Fibroblast of villous mesenchyme (primary cell): ENCODE results near the gene UIMC1. TPM values are rescaled to one million over a fixed set of nuclear protein-coding genes. Genes with fewer than 3 reads are reported as not detected.
"Not testable (repeated sequence)": the region's sequence is repeated elsewhere in the genome, so short reads cannot be mapped to it uniquely, and the experiment has no call there.

Experiments used
- DNase-seq: peaks from one replicate; pipeline ENCODE4 v3.0.0-alpha.2; 2010; ENCODE audit warnings: low read depth
- H3K4me3 ChIP-seq: 2 replicates; pipeline ENCODE4 v1.5.1; 2011; ENCODE audit warnings: low read depth, mild to moderate bottlenecking, low read length
- total RNA-seq: library from RNA; depleted of rRNA; stranded (reverse); fragments of >200 nt; gene quantifications from 2 replicates; pipeline ENCODE4 v1.2.3, GENCODE V29; 2012
- TF ChIP-seq, protein P1 (sequence below): IDR thresholded peaks from 2 replicates; pipeline ENCODE4 v1.5.1; 2012; ENCODE audit warnings: low read depth, mild to moderate bottlenecking, low read length; ENCODE audit not compliant: insufficient read depth

The UIMC1 gene
- total RNA-seq, 1 donor = 59.2 TPM

DNA sequence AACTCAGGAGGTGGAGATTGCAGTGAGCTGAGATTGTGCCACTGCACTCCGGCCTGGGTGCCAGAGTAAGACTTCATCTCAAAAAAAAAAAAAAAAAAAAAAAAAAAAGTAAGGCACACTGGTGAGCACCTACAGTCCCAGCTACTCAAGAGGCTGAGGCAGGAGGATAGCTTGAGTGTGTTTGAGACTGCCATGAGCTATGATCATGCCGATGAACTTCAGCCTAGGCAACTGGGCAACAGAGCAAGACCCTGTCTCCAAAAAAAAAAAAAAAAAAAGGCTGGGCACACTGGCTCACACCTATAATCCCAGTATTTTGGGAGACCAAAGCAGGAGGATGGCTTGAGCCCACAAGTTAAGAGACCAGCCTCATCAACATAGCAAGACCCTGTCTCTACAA is 20.3 kb downstream of the UIMC1 start:
- no peak for DNase-seq
- TF ChIP-seq, protein P1, sequence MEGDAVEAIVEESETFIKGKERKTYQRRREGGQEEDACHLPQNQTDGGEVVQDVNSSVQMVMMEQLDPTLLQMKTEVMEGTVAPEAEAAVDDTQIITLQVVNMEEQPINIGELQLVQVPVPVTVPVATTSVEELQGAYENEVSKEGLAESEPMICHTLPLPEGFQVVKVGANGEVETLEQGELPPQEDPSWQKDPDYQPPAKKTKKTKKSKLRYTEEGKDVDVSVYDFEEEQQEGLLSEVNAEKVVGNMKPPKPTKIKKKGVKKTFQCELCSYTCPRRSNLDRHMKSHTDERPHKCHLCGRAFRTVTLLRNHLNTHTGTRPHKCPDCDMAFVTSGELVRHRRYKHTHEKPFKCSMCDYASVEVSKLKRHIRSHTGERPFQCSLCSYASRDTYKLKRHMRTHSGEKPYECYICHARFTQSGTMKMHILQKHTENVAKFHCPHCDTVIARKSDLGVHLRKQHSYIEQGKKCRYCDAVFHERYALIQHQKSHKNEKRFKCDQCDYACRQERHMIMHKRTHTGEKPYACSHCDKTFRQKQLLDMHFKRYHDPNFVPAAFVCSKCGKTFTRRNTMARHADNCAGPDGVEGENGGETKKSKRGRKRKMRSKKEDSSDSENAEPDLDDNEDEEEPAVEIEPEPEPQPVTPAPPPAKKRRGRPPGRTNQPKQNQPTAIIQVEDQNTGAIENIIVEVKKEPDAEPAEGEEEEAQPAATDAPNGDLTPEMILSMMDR = no peak
- no peak overlapping the region for H3K4me3 ChIP-seq

DNA sequence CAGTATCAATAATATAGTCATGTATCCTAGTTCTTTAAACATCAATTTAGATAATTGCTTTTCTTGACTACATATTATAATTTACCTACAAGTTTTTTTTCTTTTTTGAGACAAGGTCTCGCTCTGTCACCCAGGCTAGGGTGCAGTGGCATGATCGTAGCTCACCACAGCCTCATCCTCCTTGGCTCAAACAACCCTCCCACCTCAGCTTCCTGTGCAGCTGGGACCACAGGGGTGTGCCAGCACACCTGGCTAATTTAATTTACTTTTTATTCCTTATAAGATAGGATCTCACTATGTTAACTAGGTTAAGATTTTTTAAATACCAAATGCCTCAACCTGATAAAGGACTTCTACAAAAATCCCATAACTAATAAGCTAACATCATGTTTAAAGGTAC is 21.1 kb downstream of the UIMC1 start:
- TF ChIP-seq, protein P1 = no peak
- H3K4me3 ChIP-seq = no peak overlapping the region
- no peak for DNase-seq

GRCh38 chr5:176984176-176984575 is 22.4 kb downstream of the UIMC1 start:
- DNase-seq, H3K4me3 ChIP-seq: not testable (repeated sequence)

DNA sequence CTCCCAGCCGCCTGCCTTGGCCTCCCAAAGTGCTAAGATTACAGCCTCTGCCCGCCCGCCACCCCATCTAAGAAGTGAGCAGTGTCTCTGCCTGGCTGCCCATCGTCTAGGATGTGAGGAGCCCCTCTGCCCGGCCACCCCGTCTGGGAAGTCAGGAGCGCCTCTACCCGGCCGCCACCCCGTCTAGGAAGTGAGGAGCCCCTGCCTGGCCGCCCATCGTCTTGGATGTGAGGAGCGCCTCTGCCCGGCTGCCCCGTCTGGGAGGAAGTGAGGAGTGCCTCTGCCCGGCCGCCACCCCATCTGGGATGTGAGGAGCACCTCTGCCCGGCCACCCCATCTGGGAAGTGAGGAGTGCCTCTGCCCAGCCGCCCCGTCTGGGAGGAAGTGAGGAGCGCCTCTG is 23.0 kb downstream of the UIMC1 start:
- not testable (repeated sequence) for H3K4me3 ChIP-seq, DNase-seq

DNA sequence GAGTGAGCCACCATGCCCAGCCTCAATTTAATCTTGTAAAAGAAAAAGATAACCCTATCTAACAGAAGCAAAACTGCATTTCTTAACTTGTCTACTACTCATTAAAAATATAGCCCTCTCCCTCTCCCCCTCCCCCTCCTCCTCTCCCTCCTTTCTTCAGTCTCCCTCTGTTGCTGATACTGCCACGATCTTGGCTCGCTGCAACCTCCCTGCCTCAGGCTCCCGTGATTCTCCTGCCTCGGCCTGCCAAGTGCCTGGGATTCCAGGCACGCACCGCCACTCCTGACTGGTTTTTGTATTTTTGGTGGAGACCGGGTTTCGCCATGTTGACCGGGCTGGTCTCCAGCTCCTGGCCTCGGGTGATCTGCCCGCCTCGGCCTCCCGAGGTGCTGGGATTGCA is 23.5 kb downstream of the UIMC1 start:
- DNase-seq, H3K4me3 ChIP-seq: not testable (repeated sequence)

- TF ChIP-seq, protein P1 = no peak
Observed at GRCh38 chr5:176980818-176981217, 25.8 kb downstream of the UIMC1 start.

DNA sequence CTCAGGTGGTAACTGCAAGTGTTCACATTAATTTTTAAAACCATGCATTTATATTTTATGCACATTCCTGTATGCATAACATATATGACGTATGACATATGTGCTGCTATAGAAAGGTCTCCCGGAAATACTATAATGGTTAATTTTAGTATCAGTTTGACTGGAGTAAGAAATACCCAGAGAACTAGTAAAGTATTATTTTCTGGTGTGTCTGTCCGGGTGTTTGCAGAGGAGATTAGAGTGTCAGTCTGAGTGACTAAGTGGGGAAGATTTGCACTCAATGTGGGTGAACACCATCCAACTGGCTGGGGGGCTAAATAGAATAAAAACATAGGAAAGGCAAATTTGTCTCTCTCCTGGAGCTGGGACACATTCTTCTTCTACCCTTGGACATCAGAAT is 26.9 kb downstream of the UIMC1 start:
- no peak overlapping the region for H3K4me3 ChIP-seq
- DNase-seq = no peak
- TF ChIP-seq, protein P1 = no peak

More at GRCh38 chr5:176980818-176981217, 25.8 kb downstream of the UIMC1 start:
- peak; percentile 39 for DNase-seq
- H3K4me3 ChIP-seq = no peak overlapping the region

DNA sequence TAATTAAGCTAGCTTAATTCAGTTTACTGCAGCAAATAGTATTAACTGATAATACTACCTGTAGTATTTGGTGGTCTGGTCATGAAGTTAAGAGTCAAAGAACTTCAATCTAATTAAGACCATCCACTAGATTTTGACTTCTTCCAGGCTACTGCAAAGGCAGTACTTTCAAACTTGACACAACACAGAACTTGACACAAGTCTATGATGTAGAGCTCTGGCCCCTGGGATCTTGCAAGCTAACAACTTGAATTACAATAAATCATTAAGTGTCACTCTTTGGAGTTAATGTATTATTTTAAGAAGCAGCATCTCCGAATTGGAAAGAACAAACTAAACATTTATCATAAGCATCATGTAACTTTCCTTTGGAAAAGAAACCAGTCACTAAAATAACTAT is 40.9 kb downstream of the UIMC1 start:
- TF ChIP-seq, protein P1 = no peak

GRCh38 chr5:176959051-176959450 is 47.5 kb downstream of the UIMC1 start:
- DNase-seq = peak; percentile 46
- H3K4me3 ChIP-seq = no peak overlapping the region
- TF ChIP-seq, protein P1 = peak; percentile 43

More for the DNA sequence above, 40.9 kb downstream of the UIMC1 start:
- DNase-seq = no peak
- H3K4me3 ChIP-seq = no peak overlapping the region
